HL-60 (cell line): ENCODE measurements around the gene FXYD2.

Experiments used
- DNase-seq, 2 experiments: peaks; one replicate each; pipeline ENCODE4 v3.0.0-alpha.2; 2010 to 2020; ENCODE audit warnings: low read depth in 1 of 2, low spot score in 1 of 2
- H3K27ac ChIP-seq: fragments of 250-450 bp; sonication (Bioruptor Pico); replicated peaks from 2 replicates; pipeline ENCODE4 v1.5.1; 2020; ENCODE audit warnings: mild to moderate bottlenecking, moderate library complexity
- H3K27me3 ChIP-seq: fragments of 250-450 bp; sonication (Bioruptor Pico); 2 replicates; pipeline ENCODE4 v1.5.1; 2021; ENCODE audit warnings: mild to moderate bottlenecking, moderate library complexity; ENCODE audit not compliant: insufficient read depth, poor library complexity, severe bottlenecking
- H3K4me3 ChIP-seq: replicated peaks from 2 replicates; pipeline ENCODE4 v1.5.1; 2011; ENCODE audit warnings: mild to moderate bottlenecking, control low read depth, low read length; ENCODE audit not compliant: insufficient read depth
- CTCF ChIP-seq: IDR thresholded peaks from one replicate; pipeline ENCODE4 v1.5.1; 2011; ENCODE audit warnings: low read length, control low read depth, inconsistent platforms; ENCODE audit not compliant: insufficient read depth
- GABPA ChIP-seq: IDR thresholded peaks from 2 replicates; pipeline ENCODE4 v1.6.1; 2012; ENCODE audit warnings: low read depth
- POLR2AphosphoS5 ChIP-seq: IDR thresholded peaks from 2 replicates; pipeline ENCODE4 v1.6.1; 2012; ENCODE audit warnings: low read depth
- REST ChIP-seq: IDR thresholded peaks from 2 replicates; pipeline ENCODE4 v1.6.1; 2012; ENCODE audit warnings: low read depth; ENCODE audit not compliant: insufficient replicate concordance
- SPI1 ChIP-seq: IDR thresholded peaks from 2 replicates; pipeline ENCODE4 v1.6.1; 2012; ENCODE audit warnings: low read depth, mild to moderate bottlenecking, borderline replicate concordance

Gene FXYD2

GRCh38 chr11:117774553-117774952 lies 50.0 kb downstream of the FXYD2 start:
- DNase-seq: no peak
- TF ChIP-seq REST: no peak
- peaks cover 4% of the 10 kb centered on the region for H3K27me3 ChIP-seq
- H3K27ac ChIP-seq: no peak overlapping the region
- H3K4me3 ChIP-seq: no peak overlapping the region

GRCh38 chr11:117772360-117772759 lies 52.2 kb downstream of the FXYD2 start:
- H3K4me3 ChIP-seq: no peak overlapping the region
- H3K27me3 ChIP-seq: no peaks in the 10 kb centered on the region
- no peak for DNase-seq
- H3K27ac ChIP-seq: no peak overlapping the region
- no peak for TF ChIP-seq GABPA
- no peak for TF ChIP-seq REST
- TF ChIP-seq SPI1: no peak
- no peak for TF ChIP-seq CTCF
- no peak for TF ChIP-seq POLR2AphosphoS5

GRCh38 chr11:117771841-117772240 lies 52.7 kb downstream of the FXYD2 start:
- no peak overlapping the region for H3K27ac ChIP-seq
- TF ChIP-seq GABPA (no peak), POLR2AphosphoS5 (no peak), CTCF (no peak), SPI1 (no peak), REST (no peak)
- DNase-seq: no peak
- H3K27me3 ChIP-seq: no peaks in the 10 kb centered on the region
- H3K4me3 ChIP-seq: no peak overlapping the region

- DNase-seq: no peak
- H3K4me3 ChIP-seq: no peak overlapping the region
- no peak for TF ChIP-seq POLR2AphosphoS5
- no peak for TF ChIP-seq SPI1
- TF ChIP-seq GABPA: no peak
- no peak for TF ChIP-seq CTCF
- no peak for TF ChIP-seq REST
- no peaks in the 10 kb centered on the region for H3K27me3 ChIP-seq
- no peak overlapping the region for H3K27ac ChIP-seq
Measured at GRCh38 chr11:117771197-117771596, 53.3 kb downstream of the FXYD2 start.
